Keratinocyte (primary cell): ENCODE results near the gene S100A6. TPM values are rescaled to one million over a fixed set of nuclear protein-coding genes. Genes with fewer than 3 reads are reported as not detected.

Experiments used
- DNase-seq: peaks from one replicate; pipeline ENCODE4 v3.0.0-alpha.2; 2011; ENCODE audit warnings: low read depth, missing footprints, low spot score
- FAIRE-seq: peaks from 2 replicates; lab custom pipeline; 2011; peaks lifted over from hg19 to GRCh38; lab: Jason Lieb, UNC
- H2AFZ ChIP-seq: 2 replicates; pipeline ENCODE4 v1.6.0; 2012; ENCODE audit warnings: low read length, control low read depth, inconsistent platforms; ENCODE audit not compliant: control insufficient read depth
- H3K27ac ChIP-seq: 2 replicates; pipeline ENCODE4 v1.5.1; 2011; ENCODE audit warnings: low read length; ENCODE audit not compliant: control insufficient read depth, insufficient read depth
- H3K27me3 ChIP-seq: 3 replicates; pipeline ENCODE4 v1.6.0; 2011; ENCODE audit warnings: low read length; ENCODE audit not compliant: control insufficient read depth, insufficient read depth; ENCODE audit errors: extremely low read depth
- H3K36me3 ChIP-seq, 2 experiments: 2 replicates in 1 of 2; 3 replicates in 1 of 2; pipeline ENCODE4 v1.5.1; 2011; ENCODE audit warnings: low read length in 2 of 2, mild to moderate bottlenecking in 1 of 2; ENCODE audit not compliant: control insufficient read depth in 2 of 2, insufficient read depth in 2 of 2; ENCODE audit errors: extremely low read depth in 1 of 2
- H3K4me1 ChIP-seq: 3 replicates; pipeline ENCODE4 v1.5.1; 2011; ENCODE audit warnings: low read length; ENCODE audit not compliant: control insufficient read depth, insufficient read depth; ENCODE audit errors: extremely low read depth
- H3K4me2 ChIP-seq: 3 replicates; pipeline ENCODE4 v1.6.0; 2011; ENCODE audit warnings: low read depth, low read length; ENCODE audit not compliant: control insufficient read depth, insufficient read depth; ENCODE audit errors: extremely low read depth
- H3K4me3 ChIP-seq, 3 experiments: fragments of 200-600 bp in 1 of 3; sonication (generic) in 1 of 3; 2 replicates in 2 of 3; 3 replicates in 1 of 3; pipeline ENCODE4 v1.5.1; 2011 to 2016; ENCODE audit warnings: low read length in 3 of 3, mild to moderate bottlenecking in 3 of 3, control low read depth in 2 of 3, inconsistent platforms in 1 of 3, low read depth in 1 of 3, mixed read lengths in 1 of 3, mixed run types in 1 of 3, moderate library complexity in 1 of 3; ENCODE audit not compliant: control insufficient read depth in 2 of 3, insufficient read depth in 2 of 3; ENCODE audit errors: extremely low read depth in 1 of 3
- H3K79me2 ChIP-seq: 2 replicates; pipeline ENCODE4 v1.6.0; 2012; ENCODE audit warnings: low read length; ENCODE audit not compliant: control insufficient read depth, insufficient read depth
- H3K9ac ChIP-seq: 3 replicates; pipeline ENCODE4 v1.6.0; 2011; ENCODE audit warnings: low read length; ENCODE audit not compliant: control insufficient read depth, insufficient read depth; ENCODE audit errors: extremely low read depth
- H3K9me1 ChIP-seq: 3 replicates; pipeline ENCODE4 v1.6.0; 2011; ENCODE audit warnings: low read length; ENCODE audit not compliant: control insufficient read depth, insufficient read depth; ENCODE audit errors: extremely low read depth
- H3K9me3 ChIP-seq: 2 replicates; pipeline ENCODE4 v1.5.1; 2012; ENCODE audit warnings: low read depth, low read length; ENCODE audit not compliant: control insufficient read depth
- H4K20me1 ChIP-seq: 3 replicates; pipeline ENCODE4 v1.6.0; 2011; ENCODE audit warnings: low read length; ENCODE audit not compliant: control insufficient read depth, insufficient read depth; ENCODE audit errors: extremely low read depth
- CTCF ChIP-seq, 3 experiments: IDR thresholded peaks in 1 of 3; conservative IDR thresholded peaks in 1 of 3; optimal IDR thresholded peaks in 1 of 3; 2 replicates in 2 of 3; 3 replicates in 1 of 3; pipeline versions ENCODE3 to v1.5.1; 2011; ENCODE audit warnings: low read length in 3 of 3, mild to moderate bottlenecking in 3 of 3, moderate library complexity in 2 of 3, control low read depth in 1 of 3, inconsistent platforms in 1 of 3; ENCODE audit not compliant: insufficient read depth in 2 of 3; ENCODE audit errors: extremely low read depth in 1 of 3
- EZH2 ChIP-seq: IDR thresholded peaks from one replicate; pipeline ENCODE4 v1.6.1; 2012; ENCODE audit warnings: inconsistent platforms, mild to moderate bottlenecking, low read length, moderate library complexity
- dilution Hi-C: fragments of 300-500 bp; cut with MboI; formaldehyde crosslinking; loops from one replicate; pipeline ENCODE4 v1.7.0; 2020; ENCODE audit warnings: low sequenced_read_pairs; ENCODE audit not compliant: extremely low pct_ligation_motif_present
- polyA plus RNA-seq, 5 experiments: library from polyadenylated mRNA; depleted of rRNA in 3 of 5; stranded (reverse) in 3 of 5; stranded (forward) in 1 of 5; unstranded in 1 of 5; fragments of >200 nt; gene quantifications; 1 replicate in 1 of 5; 2 replicates in 3 of 5; 3 replicates in 1 of 5; pipeline versions ENCODE4 v1.2.1 to v1.2.3, GENCODE V29; 2011 to 2012; ENCODE audit warnings: missing spikeins in 2 of 5, low read depth in 1 of 5, low replicate concordance in 1 of 5

The S100A6 gene
- polyA plus RNA-seq, 1 donor (not counting 4 experiments of a cell fraction or from before 2014, with no cell fraction given) = 2,598 TPM

- peak; percentile 70 for DNase-seq
- H3K36me3 ChIP-seq = peaks cover 2 to 15% of the 10 kb centered on the region in 2 experiments
- no peaks in the 10 kb centered on the region for H3K27me3 ChIP-seq
- H3K9ac ChIP-seq = peak overlapping the region; percentile 99
- peaks cover 16% of the 10 kb centered on the region for H3K79me2 ChIP-seq
- FAIRE-seq = no peak
- peak in 2 of 3 experiments; percentile 78 to 95 for TF ChIP-seq CTCF (optimal IDR thresholded peaks at IDR 0.05 in 1 of 3, IDR thresholded peaks at IDR 0.05 in 1 of 3, conservative IDR thresholded peaks at IDR 0.05 in 1 of 3; ENCODE audit: extremely low read depth in 1 of 3, insufficient read depth in 2 of 3, low read length in 3 of 3)
- TF ChIP-seq EZH2 = no peak
- H3K4me1 ChIP-seq = peaks cover 49% of the 10 kb centered on the region
- H3K4me3 ChIP-seq = peak overlapping the region in 1 of 3 experiments; percentile 60
- dilution Hi-C loops = no loop called here
- H4K20me1 ChIP-seq = peaks cover 8% of the 10 kb centered on the region
- H3K4me2 ChIP-seq = peak overlapping the region; percentile 100
- no peak overlapping the region for H2AFZ ChIP-seq
- H3K9me1 ChIP-seq = no peaks in the 10 kb centered on the region
- H3K9me3 ChIP-seq = no peaks in the 10 kb centered on the region
- H3K27ac ChIP-seq = peak overlapping the region; percentile 99
Observed at GRCh38 chr1:153532769-153533599, 2.8 kb downstream of the S100A6 start.

- Histone ChIP-seq H3K4me3 (no peak overlapping the region), H3K27ac (peak overlapping the region; percentile 19), H3K36me3 (peaks cover 2 to 15% of the 10 kb centered on the region in 2 experiments), H3K9me3 (no peaks in the 10 kb centered on the region), H3K9ac (no peak overlapping the region), H3K4me2 (peak overlapping the region; percentile 6), H3K79me2 (peaks cover 16% of the 10 kb centered on the region), H3K27me3 (no peaks in the 10 kb centered on the region), H2AFZ (no peak overlapping the region), H3K9me1 (no peaks in the 10 kb centered on the region), H4K20me1 (peaks cover 8% of the 10 kb centered on the region), H3K4me1 (peaks cover 55% of the 10 kb centered on the region)
- FAIRE-seq = no peak
- dilution Hi-C loops = no loop called here
- no peak for TF ChIP-seq CTCF (optimal IDR thresholded peaks at IDR 0.05 in 1 of 3, IDR thresholded peaks at IDR 0.05 in 1 of 3, conservative IDR thresholded peaks at IDR 0.05 in 1 of 3; ENCODE audit: extremely low read depth in 1 of 3, insufficient read depth in 2 of 3, low read length in 3 of 3)
- TF ChIP-seq EZH2 = no peak
- no peak for DNase-seq
Observed at GRCh38 chr1:153532181-153532580, 3.6 kb downstream of the S100A6 start.
